Nephron (organoid): ENCODE data around the gene DNAJC17.

Experiments used
- H3K27ac Mint-ChIP-seq, 3 experiments: 2 replicates each; pipeline ENCODE4 v1.8.0; 2020; ENCODE audit warnings: mixed read lengths in 3 of 3, mild to moderate bottlenecking in 2 of 3, moderate library complexity in 1 of 3
- H3K27me3 Mint-ChIP-seq: 2 replicates; pipeline ENCODE4 v1.8.0; 2021; ENCODE audit warnings: low read depth, mild to moderate bottlenecking, moderate library complexity, mixed read lengths
- H3K36me3 Mint-ChIP-seq: 2 replicates; pipeline ENCODE4 v1.8.0; 2020; ENCODE audit warnings: low read depth, mixed read lengths
- H3K4me1 Mint-ChIP-seq: 2 replicates; pipeline ENCODE4 v1.8.0; 2020; ENCODE audit warnings: mixed read lengths
- H3K4me3 Mint-ChIP-seq, 3 experiments: 2 replicates each; pipeline ENCODE4 v1.8.0; 2020; ENCODE audit warnings: mild to moderate bottlenecking in 3 of 3, mixed read lengths in 3 of 3, moderate library complexity in 2 of 3
- H3K9me3 Mint-ChIP-seq: 2 replicates; pipeline ENCODE4 v1.8.0; 2020; ENCODE audit warnings: mixed read lengths
- CTCF ChIP-seq, 3 experiments: fragments of 200-600 bp; sonication (generic); IDR thresholded peaks; one replicate each; pipeline ENCODE4 v1.5.0; 2021; ENCODE audit warnings: antibody characterized with exemption in 3 of 3; ENCODE audit not compliant: unreplicated experiment in 3 of 3

The DNAJC17 gene

GRCh38 chr15:40775740-40776536 is 31.3 kb downstream of the DNAJC17 start:
- H3K27ac Mint-ChIP-seq = no peak overlapping the region
- no peaks in the 10 kb centered on the region for H3K27me3 Mint-ChIP-seq
- TF ChIP-seq CTCF (IDR thresholded peaks at IDR 0.05; ENCODE audit: unreplicated experiment in 3 of 3) = no peak
- no peaks in the 10 kb centered on the region for H3K4me1 Mint-ChIP-seq
- H3K9me3 Mint-ChIP-seq = no peaks in the 10 kb centered on the region
- peaks cover 35% of the 10 kb centered on the region for H3K36me3 Mint-ChIP-seq
- no peak overlapping the region for H3K4me3 Mint-ChIP-seq

- peaks cover 4% of the 10 kb centered on the region for H3K4me1 Mint-ChIP-seq
- H3K27ac Mint-ChIP-seq = no peak overlapping the region
- no peaks in the 10 kb centered on the region for H3K9me3 Mint-ChIP-seq
- no peak overlapping the region for H3K4me3 Mint-ChIP-seq
- TF ChIP-seq CTCF (IDR thresholded peaks at IDR 0.05; ENCODE audit: unreplicated experiment in 3 of 3) = no peak
- no peaks in the 10 kb centered on the region for H3K27me3 Mint-ChIP-seq
- peaks cover 32% of the 10 kb centered on the region for H3K36me3 Mint-ChIP-seq
Observed at GRCh38 chr15:40775007-40775406, 32.3 kb downstream of the DNAJC17 start.

DNA sequence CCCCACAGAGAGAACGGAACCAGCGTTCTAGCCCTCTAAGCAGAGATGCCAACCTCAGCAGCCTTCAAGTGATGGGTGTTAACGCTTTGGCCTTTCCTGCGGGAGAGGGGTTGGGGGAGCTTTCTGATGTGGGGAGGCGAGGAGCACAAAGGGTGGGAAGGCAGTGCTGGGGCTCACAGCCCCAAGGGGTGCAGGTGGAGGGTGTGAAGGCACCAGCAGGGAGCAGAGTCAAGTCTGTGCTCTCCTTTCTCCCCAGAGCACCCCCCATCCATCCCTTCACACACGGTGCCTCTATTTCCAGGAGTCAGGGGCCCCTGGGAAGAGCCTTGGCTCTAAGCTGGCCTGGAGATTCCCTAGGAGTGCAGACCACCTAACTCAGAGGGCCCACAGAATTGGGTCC is 33.4 kb downstream of the DNAJC17 start:
- Mint-ChIP-seq H3K27me3 (no peaks in the 10 kb centered on the region), H3K9me3 (no peaks in the 10 kb centered on the region), H3K4me1 (peaks cover 12% of the 10 kb centered on the region), H3K36me3 (peaks cover 25% of the 10 kb centered on the region), H3K4me3 (no peak overlapping the region), H3K27ac (no peak overlapping the region)
- TF ChIP-seq CTCF (IDR thresholded peaks at IDR 0.05; ENCODE audit: unreplicated experiment in 3 of 3) = no peak

DNA sequence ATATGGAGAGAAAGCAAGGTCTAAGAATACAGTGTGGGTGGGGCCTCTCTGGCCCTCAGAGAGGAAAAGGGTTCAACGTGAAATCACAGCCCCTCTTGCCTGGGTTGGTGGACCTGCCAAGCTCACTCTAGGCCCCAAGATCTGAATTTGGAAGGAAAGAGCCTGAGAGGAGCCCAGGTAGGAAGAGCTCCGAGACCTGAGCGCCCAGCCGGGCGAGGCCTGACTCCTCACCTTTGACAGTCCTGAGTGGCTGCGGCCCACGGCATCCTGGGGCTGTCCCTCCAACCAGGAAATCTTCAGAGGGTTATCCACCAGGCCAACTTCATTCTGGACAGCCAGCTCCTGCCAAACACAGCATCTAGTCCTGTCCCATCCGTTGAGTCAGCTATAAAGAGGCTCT is 33.8 kb downstream of the DNAJC17 start:
- Mint-ChIP-seq H3K4me3 (no peak overlapping the region), H3K4me1 (peaks cover 12% of the 10 kb centered on the region), H3K9me3 (no peaks in the 10 kb centered on the region), H3K27me3 (no peaks in the 10 kb centered on the region), H3K36me3 (peaks cover 25% of the 10 kb centered on the region), H3K27ac (no peak overlapping the region)
- no peak for TF ChIP-seq CTCF (IDR thresholded peaks at IDR 0.05; ENCODE audit: unreplicated experiment in 3 of 3)

GRCh38 chr15:40772014-40772413 is 35.3 kb downstream of the DNAJC17 start:
- Mint-ChIP-seq H3K9me3 (no peaks in the 10 kb centered on the region), H3K27ac (no peak overlapping the region), H3K4me3 (no peak overlapping the region), H3K27me3 (no peaks in the 10 kb centered on the region), H3K36me3 (peaks cover 18% of the 10 kb centered on the region), H3K4me1 (peaks cover 12% of the 10 kb centered on the region)
- TF ChIP-seq CTCF (IDR thresholded peaks at IDR 0.05; ENCODE audit: unreplicated experiment in 3 of 3) = no peak

DNA sequence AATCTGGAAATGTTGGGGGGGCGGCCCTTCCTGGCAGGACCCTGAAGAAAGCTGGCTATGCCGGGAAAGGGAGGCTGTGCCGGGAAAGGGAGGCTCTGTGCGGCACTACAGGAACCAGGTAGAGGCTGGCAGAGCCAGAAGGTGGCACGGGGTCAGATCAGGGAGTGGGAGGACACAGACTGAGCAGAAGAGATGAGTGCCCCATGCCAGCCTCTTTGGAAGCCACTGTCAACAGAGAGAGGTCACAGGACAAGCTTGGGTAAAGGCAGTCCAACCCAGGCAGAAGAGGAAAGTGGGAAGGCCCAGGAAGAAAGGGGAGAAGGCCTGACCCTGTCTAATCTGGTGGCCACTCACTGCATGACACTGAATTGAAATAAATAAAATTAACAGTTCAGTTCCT is 36.0 kb downstream of the DNAJC17 start:
- no peaks in the 10 kb centered on the region for H3K9me3 Mint-ChIP-seq
- peaks cover 12% of the 10 kb centered on the region for H3K4me1 Mint-ChIP-seq
- H3K27ac Mint-ChIP-seq = peak overlapping the region in 1 of 3 experiments; percentile 52

More for the DNA sequence above, 36.0 kb downstream of the DNAJC17 start:
- no peak for TF ChIP-seq CTCF (IDR thresholded peaks at IDR 0.05; ENCODE audit: unreplicated experiment in 3 of 3)
- Mint-ChIP-seq H3K36me3 (peaks cover 11% of the 10 kb centered on the region), H3K4me3 (no peak overlapping the region), H3K27me3 (no peaks in the 10 kb centered on the region)
